HepG2 (cell line): Measurements from ENCODE around the gene TMEM107.

Source experiments
- EZH2 ChIP-seq: conservative IDR thresholded peaks from 2 replicates; pipeline ENCODE4 v1.6.1; 2012; ENCODE audit warnings: mild to moderate bottlenecking, low read depth, low read length, moderate library complexity
- HOXA7 ChIP-seq: sonication (generic); formaldehyde crosslinking; IDR thresholded peaks from 2 replicates; pipeline ENCODE4 v1.8.1; 2022; ENCODE audit warnings: mild to moderate bottlenecking, missing genetic modification reagents, moderate library complexity
- PHF8 ChIP-seq: sonication (generic); formaldehyde crosslinking; IDR thresholded peaks from 2 replicates; pipeline ENCODE4 v1.5.0; 2020; ENCODE audit warnings: missing genetic modification reagents
- TF ChIP-seq, protein P1 (sequence below): sonication (generic); formaldehyde crosslinking; IDR thresholded peaks from 2 replicates; pipeline ENCODE4 v1.5.0; 2020; ENCODE audit warnings: mild to moderate bottlenecking, missing genetic modification reagents, moderate library complexity
- TF ChIP-seq, protein P2 (sequence below): sonication (generic); formaldehyde crosslinking; IDR thresholded peaks from 2 replicates; pipeline ENCODE4 v1.8.1; 2022; ENCODE audit warnings: mild to moderate bottlenecking, missing genetic modification reagents

DNA sequence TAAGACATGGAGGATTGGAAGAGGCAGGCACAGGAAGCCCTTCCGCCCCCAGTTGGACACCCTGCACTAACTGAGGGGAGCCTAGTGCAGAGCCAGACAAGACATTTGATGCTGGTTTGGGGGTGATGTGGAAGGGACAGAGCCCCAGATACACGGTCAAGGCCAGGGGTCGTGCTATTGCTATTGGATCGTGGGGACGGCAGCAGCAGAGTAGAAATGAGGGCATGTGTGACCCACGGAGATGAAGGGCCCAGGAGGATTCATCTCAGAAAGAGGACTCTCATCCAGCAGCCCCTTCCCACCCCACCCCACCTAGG, 11.4 kb downstream of the TMEM107 start:
- no peak for TF ChIP-seq EZH2
- TF ChIP-seq HOXA7 (CRISPR knock-in tag) = no peak
- no peak; the same call in 1 of the 2 replicates for TF ChIP-seq PHF8 (CRISPR knock-in tag)
- TF ChIP-seq, protein P1, sequence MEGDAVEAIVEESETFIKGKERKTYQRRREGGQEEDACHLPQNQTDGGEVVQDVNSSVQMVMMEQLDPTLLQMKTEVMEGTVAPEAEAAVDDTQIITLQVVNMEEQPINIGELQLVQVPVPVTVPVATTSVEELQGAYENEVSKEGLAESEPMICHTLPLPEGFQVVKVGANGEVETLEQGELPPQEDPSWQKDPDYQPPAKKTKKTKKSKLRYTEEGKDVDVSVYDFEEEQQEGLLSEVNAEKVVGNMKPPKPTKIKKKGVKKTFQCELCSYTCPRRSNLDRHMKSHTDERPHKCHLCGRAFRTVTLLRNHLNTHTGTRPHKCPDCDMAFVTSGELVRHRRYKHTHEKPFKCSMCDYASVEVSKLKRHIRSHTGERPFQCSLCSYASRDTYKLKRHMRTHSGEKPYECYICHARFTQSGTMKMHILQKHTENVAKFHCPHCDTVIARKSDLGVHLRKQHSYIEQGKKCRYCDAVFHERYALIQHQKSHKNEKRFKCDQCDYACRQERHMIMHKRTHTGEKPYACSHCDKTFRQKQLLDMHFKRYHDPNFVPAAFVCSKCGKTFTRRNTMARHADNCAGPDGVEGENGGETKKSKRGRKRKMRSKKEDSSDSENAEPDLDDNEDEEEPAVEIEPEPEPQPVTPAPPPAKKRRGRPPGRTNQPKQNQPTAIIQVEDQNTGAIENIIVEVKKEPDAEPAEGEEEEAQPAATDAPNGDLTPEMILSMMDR (CRISPR knock-in tag) = no peak
- TF ChIP-seq, protein P2, sequence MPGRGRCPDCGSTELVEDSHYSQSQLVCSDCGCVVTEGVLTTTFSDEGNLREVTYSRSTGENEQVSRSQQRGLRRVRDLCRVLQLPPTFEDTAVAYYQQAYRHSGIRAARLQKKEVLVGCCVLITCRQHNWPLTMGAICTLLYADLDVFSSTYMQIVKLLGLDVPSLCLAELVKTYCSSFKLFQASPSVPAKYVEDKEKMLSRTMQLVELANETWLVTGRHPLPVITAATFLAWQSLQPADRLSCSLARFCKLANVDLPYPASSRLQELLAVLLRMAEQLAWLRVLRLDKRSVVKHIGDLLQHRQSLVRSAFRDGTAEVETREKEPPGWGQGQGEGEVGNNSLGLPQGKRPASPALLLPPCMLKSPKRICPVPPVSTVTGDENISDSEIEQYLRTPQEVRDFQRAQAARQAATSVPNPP (CRISPR knock-in tag) = no peak
